ENCODE data around the gene COL4A1. TPM values are rescaled to one million over a fixed set of nuclear protein-coding genes. Genes with fewer than 3 reads are reported as not detected.

The COL4A1 gene
- total RNA-seq, 1 experiment from 2014 or later: 0.12 TPM

DNA sequence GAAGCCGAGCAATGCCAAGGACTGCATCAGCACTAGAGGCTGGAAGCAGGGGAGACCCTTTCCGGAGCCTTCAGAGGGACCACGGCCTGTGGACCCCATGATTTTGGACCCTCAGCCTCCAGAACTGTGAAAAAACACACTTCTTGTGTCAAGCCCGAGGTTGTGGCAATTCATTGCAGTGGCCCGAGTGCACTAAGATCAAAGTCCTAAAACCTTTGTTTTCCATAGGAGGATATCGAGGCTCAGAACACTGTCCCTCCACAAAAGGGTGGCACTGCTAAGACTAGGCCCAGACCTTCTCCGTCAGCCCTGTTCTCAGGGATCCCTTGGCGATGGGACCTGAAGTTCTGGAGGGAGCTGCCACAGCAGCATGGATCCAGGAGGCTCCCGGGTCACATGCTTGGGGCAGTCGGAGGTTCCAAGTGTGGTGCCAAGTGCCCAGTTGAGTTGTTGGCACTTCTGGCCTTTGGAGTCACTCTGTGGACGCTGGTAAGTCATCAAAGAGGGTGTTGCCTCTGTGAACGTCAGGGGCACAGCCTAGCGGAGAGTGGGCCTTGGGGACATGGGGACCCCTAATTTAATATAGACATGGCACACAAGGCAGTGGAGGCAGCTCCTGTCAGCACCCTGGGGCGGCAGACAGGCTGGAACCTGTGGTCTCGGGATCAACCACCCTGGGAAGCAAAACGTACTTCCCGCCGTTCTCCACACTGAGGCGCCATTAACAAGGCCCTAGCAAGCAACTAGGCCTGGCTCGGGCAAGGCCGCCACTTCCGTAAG is 199.2 kb downstream of the COL4A1 start:
- Mint-ChIP-seq H3K27ac (ENCODE audit: unreplicated experiment) (no peak overlapping the region), H3K27me3 (ENCODE audit: unreplicated experiment) (no peaks in the 10 kb centered on the region), H3K9me3 (ENCODE audit: low read depth, unreplicated experiment) (no peaks in the 10 kb centered on the region), H3K36me3 (ENCODE audit: insufficient read depth, unreplicated experiment) (no peaks in the 10 kb centered on the region), H3K4me3 (ENCODE audit: low read depth, unreplicated experiment) (no peak overlapping the region), H3K4me1 (ENCODE audit: low read depth, unreplicated experiment) (peaks cover 11% of the 10 kb centered on the region)
- BruUV-seq (replicated peaks): no TSS peak
- CTCF ChIA-PET: no interaction called here
- no peak for DNase-seq
- TF ChIP-seq, protein P1, sequence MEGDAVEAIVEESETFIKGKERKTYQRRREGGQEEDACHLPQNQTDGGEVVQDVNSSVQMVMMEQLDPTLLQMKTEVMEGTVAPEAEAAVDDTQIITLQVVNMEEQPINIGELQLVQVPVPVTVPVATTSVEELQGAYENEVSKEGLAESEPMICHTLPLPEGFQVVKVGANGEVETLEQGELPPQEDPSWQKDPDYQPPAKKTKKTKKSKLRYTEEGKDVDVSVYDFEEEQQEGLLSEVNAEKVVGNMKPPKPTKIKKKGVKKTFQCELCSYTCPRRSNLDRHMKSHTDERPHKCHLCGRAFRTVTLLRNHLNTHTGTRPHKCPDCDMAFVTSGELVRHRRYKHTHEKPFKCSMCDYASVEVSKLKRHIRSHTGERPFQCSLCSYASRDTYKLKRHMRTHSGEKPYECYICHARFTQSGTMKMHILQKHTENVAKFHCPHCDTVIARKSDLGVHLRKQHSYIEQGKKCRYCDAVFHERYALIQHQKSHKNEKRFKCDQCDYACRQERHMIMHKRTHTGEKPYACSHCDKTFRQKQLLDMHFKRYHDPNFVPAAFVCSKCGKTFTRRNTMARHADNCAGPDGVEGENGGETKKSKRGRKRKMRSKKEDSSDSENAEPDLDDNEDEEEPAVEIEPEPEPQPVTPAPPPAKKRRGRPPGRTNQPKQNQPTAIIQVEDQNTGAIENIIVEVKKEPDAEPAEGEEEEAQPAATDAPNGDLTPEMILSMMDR (IDR thresholded peaks at IDR 0.05; ENCODE audit: unreplicated experiment): no peak
- intact Hi-C loops (cut with micrococcal nuclease; ENCODE audit: unreplicated experiment): loop anchor here (5.0 kb wide), 3 partner anchors 175 to 1145 kb away; no protein-coding TSS in a partner anchor

DNA sequence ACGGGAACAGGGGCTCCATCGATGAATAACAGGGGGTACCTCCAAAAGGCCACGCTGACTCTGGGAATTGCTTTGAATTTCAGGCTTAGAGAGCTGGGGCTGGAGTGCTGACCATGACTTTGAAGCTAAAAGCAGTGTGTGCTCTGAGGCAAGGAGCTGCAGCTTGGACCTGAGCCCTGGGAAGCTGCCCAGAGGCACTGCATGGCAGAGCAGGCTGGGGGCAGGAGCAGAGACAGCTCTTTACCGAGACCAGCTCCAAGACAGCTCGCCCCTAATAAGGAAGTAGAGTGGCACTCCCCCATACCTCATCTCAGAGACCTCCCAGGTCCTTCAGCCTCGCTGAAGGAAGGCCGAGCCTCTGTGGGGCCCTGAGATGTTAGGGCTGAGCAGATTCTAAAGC is 200.2 kb downstream of the COL4A1 start:
- CTCF ChIA-PET: no interaction called here
- Mint-ChIP-seq H3K27ac (ENCODE audit: unreplicated experiment) (no peak overlapping the region), H3K36me3 (ENCODE audit: insufficient read depth, unreplicated experiment) (no peaks in the 10 kb centered on the region), H3K27me3 (ENCODE audit: unreplicated experiment) (no peaks in the 10 kb centered on the region), H3K4me3 (ENCODE audit: low read depth, unreplicated experiment) (no peak overlapping the region), H3K9me3 (ENCODE audit: low read depth, unreplicated experiment) (no peaks in the 10 kb centered on the region), H3K4me1 (ENCODE audit: low read depth, unreplicated experiment) (peaks cover 11% of the 10 kb centered on the region)
- no peak for DNase-seq
- intact Hi-C loops (cut with micrococcal nuclease; ENCODE audit: unreplicated experiment): loop anchor here (5.0 kb wide), 3 partner anchors 174 to 1144 kb away; no protein-coding TSS in a partner anchor
- TF ChIP-seq, protein P1 (IDR thresholded peaks at IDR 0.05; ENCODE audit: unreplicated experiment): no peak
- BruUV-seq (replicated peaks): no TSS peak

DNA sequence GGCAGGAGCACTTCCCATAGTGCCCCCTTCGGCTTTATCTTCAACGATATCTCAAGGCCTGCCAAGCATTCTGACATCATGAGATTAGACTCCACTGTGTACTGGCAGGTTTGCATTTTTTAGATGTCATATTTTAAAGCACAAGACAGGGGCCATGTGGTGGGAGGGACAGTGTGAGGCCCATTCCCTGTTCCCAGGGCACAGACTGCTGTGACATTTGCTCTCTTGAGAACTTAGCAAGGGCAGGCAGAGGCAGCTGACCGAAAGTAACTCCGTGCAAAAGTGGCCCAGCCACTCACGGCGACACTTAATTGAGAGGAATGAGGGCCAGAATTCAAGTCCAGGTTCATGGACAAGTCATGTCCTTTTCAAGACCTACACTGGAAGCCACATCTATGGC is 201.8 kb downstream of the COL4A1 start:
- no peak for DNase-seq
- Mint-ChIP-seq H3K27me3 (ENCODE audit: unreplicated experiment) (no peaks in the 10 kb centered on the region), H3K36me3 (ENCODE audit: insufficient read depth, unreplicated experiment) (no peaks in the 10 kb centered on the region), H3K4me3 (ENCODE audit: low read depth, unreplicated experiment) (no peak overlapping the region), H3K27ac (ENCODE audit: unreplicated experiment) (no peak overlapping the region), H3K4me1 (ENCODE audit: low read depth, unreplicated experiment) (peaks cover 11% of the 10 kb centered on the region), H3K9me3 (ENCODE audit: low read depth, unreplicated experiment) (peaks cover 4% of the 10 kb centered on the region)
- CTCF ChIA-PET: no interaction called here
- intact Hi-C loops (cut with micrococcal nuclease; ENCODE audit: unreplicated experiment): loop anchor here (5.0 kb wide), 3 partner anchors 173 to 1143 kb away; no protein-coding TSS in a partner anchor
- no TSS peak for BruUV-seq (replicated peaks)
- TF ChIP-seq, protein P1 (IDR thresholded peaks at IDR 0.05; ENCODE audit: unreplicated experiment): no peak

DNA sequence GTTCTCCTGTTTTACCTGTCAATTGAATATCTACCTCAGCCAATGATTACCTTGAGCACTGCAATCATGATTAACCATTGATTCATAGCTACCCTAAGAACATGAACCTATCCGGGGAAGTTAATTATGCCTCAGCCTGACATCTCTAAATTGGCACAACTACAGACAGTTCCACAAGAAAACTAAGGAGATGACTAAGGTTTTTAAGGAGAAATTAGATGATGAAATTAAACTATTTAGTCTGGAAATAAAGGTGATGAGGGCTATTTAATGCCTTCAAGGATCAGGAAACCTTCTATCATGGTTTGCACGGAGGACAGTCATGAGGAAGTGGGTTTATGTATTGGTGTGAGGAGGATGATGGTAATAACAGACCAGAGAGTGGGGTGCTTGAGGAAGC is 203.4 kb downstream of the COL4A1 start:
- no peak for DNase-seq
- TF ChIP-seq, protein P1 (IDR thresholded peaks at IDR 0.05; ENCODE audit: unreplicated experiment): no peak
- intact Hi-C loops (cut with micrococcal nuclease; ENCODE audit: unreplicated experiment): no loop called here
- no peaks in the 10 kb centered on the region for H3K36me3 Mint-ChIP-seq (ENCODE audit: insufficient read depth, unreplicated experiment)
- H3K4me3 Mint-ChIP-seq (ENCODE audit: low read depth, unreplicated experiment): no peak overlapping the region
- CTCF ChIA-PET: no interaction called here
- no peak overlapping the region for H3K27ac Mint-ChIP-seq (ENCODE audit: unreplicated experiment)
- H3K9me3 Mint-ChIP-seq (ENCODE audit: low read depth, unreplicated experiment): peaks cover 4% of the 10 kb centered on the region
- BruUV-seq (replicated peaks): no TSS peak
- peaks cover 6% of the 10 kb centered on the region for H3K4me1 Mint-ChIP-seq (ENCODE audit: low read depth, unreplicated experiment)
- no peaks in the 10 kb centered on the region for H3K27me3 Mint-ChIP-seq (ENCODE audit: unreplicated experiment)

Measured in Calu3 (cell line).